SU-DHL-6 (cell line): ENCODE data around the gene GRIK1.

Source experiments
- EZH2phosphoT487 ChIP-seq: fragments of 200-600 bp; sonication (generic), shearing (Covaris generic); conservative IDR thresholded peaks from 2 replicates; pipeline ENCODE4 v1.6.1; 2018; ENCODE audit warnings: mild to moderate bottlenecking, antibody characterized with exemption, low read length, moderate library complexity, mixed read lengths
- TF ChIP-seq, protein P1 (sequence below): fragments of 200-600 bp; sonication (generic); IDR thresholded peaks from one replicate; pipeline ENCODE4 v1.5.1; 2017; ENCODE audit warnings: antibody characterized with exemption, mild to moderate bottlenecking, low read length, moderate library complexity; ENCODE audit not compliant: insufficient read depth, poor library complexity, severe bottlenecking

DNA sequence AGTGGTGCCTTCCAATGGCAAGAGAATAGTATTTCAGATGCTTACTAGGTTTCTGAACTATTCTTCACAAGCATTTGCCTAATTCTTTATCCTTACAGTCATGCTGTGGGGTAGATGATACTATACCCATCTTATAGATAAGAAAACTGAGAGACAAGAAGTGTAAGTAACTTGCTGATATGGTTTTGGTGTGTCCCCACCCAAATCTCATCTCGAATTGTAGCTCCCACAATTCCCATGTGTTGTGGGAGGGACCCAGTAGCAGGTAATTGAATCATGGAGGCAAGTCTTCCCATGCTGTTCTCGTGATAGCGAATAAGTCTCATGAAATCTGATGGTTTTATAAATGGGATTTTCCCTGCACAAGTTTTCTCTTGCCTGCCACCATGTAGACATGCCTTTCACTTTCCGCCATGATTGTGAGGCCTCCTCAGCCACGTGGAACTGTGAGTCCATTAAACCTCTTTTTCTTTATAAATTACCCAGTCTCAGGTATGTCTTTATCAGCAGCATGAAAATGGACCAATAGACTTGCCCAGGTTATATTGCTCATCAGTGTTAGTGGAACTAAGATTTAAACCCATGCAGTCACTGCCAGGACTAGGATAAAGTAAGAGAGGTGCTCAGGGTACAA lies 298.7 kb downstream of the GRIK1 start:
- TF ChIP-seq, protein P1, sequence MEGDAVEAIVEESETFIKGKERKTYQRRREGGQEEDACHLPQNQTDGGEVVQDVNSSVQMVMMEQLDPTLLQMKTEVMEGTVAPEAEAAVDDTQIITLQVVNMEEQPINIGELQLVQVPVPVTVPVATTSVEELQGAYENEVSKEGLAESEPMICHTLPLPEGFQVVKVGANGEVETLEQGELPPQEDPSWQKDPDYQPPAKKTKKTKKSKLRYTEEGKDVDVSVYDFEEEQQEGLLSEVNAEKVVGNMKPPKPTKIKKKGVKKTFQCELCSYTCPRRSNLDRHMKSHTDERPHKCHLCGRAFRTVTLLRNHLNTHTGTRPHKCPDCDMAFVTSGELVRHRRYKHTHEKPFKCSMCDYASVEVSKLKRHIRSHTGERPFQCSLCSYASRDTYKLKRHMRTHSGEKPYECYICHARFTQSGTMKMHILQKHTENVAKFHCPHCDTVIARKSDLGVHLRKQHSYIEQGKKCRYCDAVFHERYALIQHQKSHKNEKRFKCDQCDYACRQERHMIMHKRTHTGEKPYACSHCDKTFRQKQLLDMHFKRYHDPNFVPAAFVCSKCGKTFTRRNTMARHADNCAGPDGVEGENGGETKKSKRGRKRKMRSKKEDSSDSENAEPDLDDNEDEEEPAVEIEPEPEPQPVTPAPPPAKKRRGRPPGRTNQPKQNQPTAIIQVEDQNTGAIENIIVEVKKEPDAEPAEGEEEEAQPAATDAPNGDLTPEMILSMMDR: no peak
- no peak for TF ChIP-seq EZH2phosphoT487
